Gastroesophageal sphincter (tissue), 4 donors: ENCODE data around the gene ABHD3. TPM values are rescaled to one million over a fixed set of nuclear protein-coding genes. Genes with fewer than 3 reads are reported as not detected.
"Not testable (repeated sequence)": the region's sequence is repeated elsewhere in the genome, so short reads cannot be mapped to it uniquely, and the experiment has no call there.

Experiments used
- ATAC-seq: fragments of 150-250 bp; one replicate; pipeline ENCODE4 v1.9.1; 2016; ENCODE audit warnings: mild to moderate bottlenecking, moderate library complexity
- H3K27ac ChIP-seq, 4 donors: fragments of 200-600 bp; sonication (generic) in 3 of 4; 1 replicate in 3 of 4; 2 replicates in 1 of 4; pipeline ENCODE4 v1.5.1; 2016 to 2019
- H3K27me3 ChIP-seq: fragments of 200-600 bp; sonication (generic); one replicate; pipeline ENCODE4 v1.5.1; 2019
- H3K36me3 ChIP-seq, 2 donors: fragments of 200-600 bp; sonication (generic); one replicate each; pipeline ENCODE4 v1.5.1; 2019; ENCODE audit warnings: control low read depth in 1 of 2
- H3K4me1 ChIP-seq, 3 donors: fragments of 200-600 bp; sonication (generic); 1 replicate in 2 of 3; 2 replicates in 1 of 3; pipeline ENCODE4 v1.5.1; 2016 to 2019; ENCODE audit warnings: control low read depth in 2 of 3
- H3K4me3 ChIP-seq, 2 donors: fragments of 200-600 bp; sonication (generic); one replicate each; pipeline ENCODE4 v1.5.1; 2019; ENCODE audit warnings: mild to moderate bottlenecking in 1 of 2, moderate library complexity in 1 of 2
- H3K9me3 ChIP-seq, 3 donors: fragments of 200-600 bp; sonication (generic); one replicate each; pipeline ENCODE4 v1.5.1; 2017 to 2019; ENCODE audit warnings: control low read depth in 2 of 3
- EP300 ChIP-seq: sonication (generic); formaldehyde crosslinking; IDR thresholded peaks from one replicate; pipeline ENCODE4 v1.6.1; 2017; ENCODE audit warnings: antibody characterized with exemption, mild to moderate bottlenecking
- POLR2A ChIP-seq, 2 donors: fragments of 450-650 bp; IDR thresholded peaks; one replicate each; pipeline ENCODE4 v1.6.1; 2017; ENCODE audit warnings: antibody characterized with exemption in 2 of 2, mild to moderate bottlenecking in 2 of 2, moderate library complexity in 1 of 2
- POLR2AphosphoS5 ChIP-seq: sonication (generic); formaldehyde crosslinking; IDR thresholded peaks from one replicate; pipeline ENCODE4 v1.6.1; 2017; ENCODE audit warnings: antibody characterized with exemption
- WGBS, 2 donors: methylation state at CpG; one replicate each; pipeline ENCODE4 v1.1.5; 2018; ENCODE audit warnings: low coverage in 1 of 2; 5-methylcytosine and 5-hydroxymethylcytosine counted together
- total RNA-seq, 4 donors: library from RNA; depleted of rRNA; stranded (reverse); fragments of >200 nt; gene quantifications; one replicate each; pipeline ENCODE4 v1.1.0, GENCODE V29; 2016
- TF ChIP-seq, protein P1 (sequence below), 4 experiments: fragments of 200-600 bp in 2 of 4; fragments of 450-650 bp in 2 of 4; sonication (generic) in 1 of 4; IDR thresholded peaks; one replicate each; pipeline ENCODE4 v1.5.1; 2017 to 2019; ENCODE audit warnings: antibody characterized with exemption in 4 of 4, mild to moderate bottlenecking in 2 of 4, moderate library complexity in 2 of 4

The ABHD3 gene
- total RNA-seq, 4 donors from 2014 or later = 4.9 to 18.6 (median 8.5) TPM

DNA sequence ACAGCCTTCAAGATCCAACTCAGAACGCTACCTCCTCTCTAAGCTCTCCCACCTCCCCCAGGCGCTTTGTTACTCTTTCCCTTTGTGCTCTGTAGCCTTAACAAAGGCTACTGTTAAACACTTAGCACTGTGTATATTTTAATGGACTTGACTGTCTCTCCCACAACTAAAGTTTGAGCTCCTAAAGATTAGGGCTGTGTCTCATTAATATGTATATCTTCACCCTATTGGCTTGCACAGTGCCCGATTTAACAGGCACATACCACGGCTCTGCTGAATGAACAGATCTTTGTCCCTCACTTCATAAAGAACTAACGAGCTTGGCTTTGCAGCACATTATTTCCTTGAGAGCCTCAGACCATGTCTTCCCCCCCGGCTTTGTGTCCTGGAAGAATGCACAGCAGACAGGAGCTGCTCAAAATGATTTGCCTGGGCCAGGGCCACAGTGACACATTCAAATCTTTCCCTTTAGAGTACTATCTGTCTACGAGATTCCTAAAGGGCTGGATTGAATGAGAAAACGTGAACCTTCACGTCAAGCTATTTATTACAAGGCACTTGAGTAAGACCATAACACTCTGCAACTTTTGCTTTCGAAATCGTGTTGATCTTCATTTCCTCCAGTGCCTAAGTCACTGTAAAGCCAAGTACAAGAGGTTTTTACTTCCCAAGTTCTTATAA lies 22.1 kb downstream of the ABHD3 start:
- TF ChIP-seq, protein P1, sequence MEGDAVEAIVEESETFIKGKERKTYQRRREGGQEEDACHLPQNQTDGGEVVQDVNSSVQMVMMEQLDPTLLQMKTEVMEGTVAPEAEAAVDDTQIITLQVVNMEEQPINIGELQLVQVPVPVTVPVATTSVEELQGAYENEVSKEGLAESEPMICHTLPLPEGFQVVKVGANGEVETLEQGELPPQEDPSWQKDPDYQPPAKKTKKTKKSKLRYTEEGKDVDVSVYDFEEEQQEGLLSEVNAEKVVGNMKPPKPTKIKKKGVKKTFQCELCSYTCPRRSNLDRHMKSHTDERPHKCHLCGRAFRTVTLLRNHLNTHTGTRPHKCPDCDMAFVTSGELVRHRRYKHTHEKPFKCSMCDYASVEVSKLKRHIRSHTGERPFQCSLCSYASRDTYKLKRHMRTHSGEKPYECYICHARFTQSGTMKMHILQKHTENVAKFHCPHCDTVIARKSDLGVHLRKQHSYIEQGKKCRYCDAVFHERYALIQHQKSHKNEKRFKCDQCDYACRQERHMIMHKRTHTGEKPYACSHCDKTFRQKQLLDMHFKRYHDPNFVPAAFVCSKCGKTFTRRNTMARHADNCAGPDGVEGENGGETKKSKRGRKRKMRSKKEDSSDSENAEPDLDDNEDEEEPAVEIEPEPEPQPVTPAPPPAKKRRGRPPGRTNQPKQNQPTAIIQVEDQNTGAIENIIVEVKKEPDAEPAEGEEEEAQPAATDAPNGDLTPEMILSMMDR (IDR thresholded peaks at IDR 0.05) = no peak
- no peak for TF ChIP-seq POLR2AphosphoS5
- no peak for TF ChIP-seq EP300
- TF ChIP-seq POLR2A (IDR thresholded peaks at IDR 0.05) = no peak
- no peaks in the 10 kb centered on the region for H3K27me3 ChIP-seq
- no peaks in the 10 kb centered on the region for H3K36me3 ChIP-seq
- ATAC-seq = no peak
- no peaks in the 10 kb centered on the region for H3K4me1 ChIP-seq
- H3K27ac ChIP-seq = peak overlapping the region in 3 of 4 donors; percentile 48 to 61 (median 50)
- peak overlapping the region in 1 of 2 donors; percentile 39 for H3K4me3 ChIP-seq
- WGBS, 2 donors = 57 to 63% methylated on average over 9 to 10 of the region's 11 CpGs
- H3K9me3 ChIP-seq = no peaks in the 10 kb centered on the region

DNA sequence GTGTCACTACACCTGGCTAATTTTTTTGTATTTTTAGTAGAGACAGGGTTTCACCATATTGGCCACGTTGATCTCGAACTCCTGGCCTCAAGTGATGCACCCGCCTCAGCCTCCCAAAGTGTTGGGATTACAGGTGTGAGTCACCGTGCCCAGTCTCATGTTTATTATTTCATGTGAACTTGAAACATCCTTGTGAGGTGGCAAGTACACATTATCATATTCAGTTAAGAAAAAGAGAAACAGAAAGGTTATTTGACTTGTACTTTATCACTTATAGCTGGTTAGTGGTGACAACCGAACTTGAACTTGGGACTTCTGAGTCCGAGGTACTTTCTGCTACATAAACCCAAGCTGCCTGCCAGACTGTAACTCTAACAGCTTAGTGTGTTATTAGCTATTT lies 24.4 kb downstream of the ABHD3 start:
- no peaks in the 10 kb centered on the region for H3K4me1 ChIP-seq
- no peaks in the 10 kb centered on the region for H3K9me3 ChIP-seq
- no peaks in the 10 kb centered on the region for H3K27me3 ChIP-seq
- no peak overlapping the region for H3K4me3 ChIP-seq
- no peak for ATAC-seq
- 85 to 93% methylated on average over 4 to 6 of the region's 6 CpGs for WGBS, 2 donors
- no peak for TF ChIP-seq EP300
- no peak for TF ChIP-seq POLR2AphosphoS5
- TF ChIP-seq POLR2A (IDR thresholded peaks at IDR 0.05) = no peak
- TF ChIP-seq, protein P1 (IDR thresholded peaks at IDR 0.05) = no peak
- no peak overlapping the region for H3K27ac ChIP-seq
- H3K36me3 ChIP-seq = no peaks in the 10 kb centered on the region

DNA sequence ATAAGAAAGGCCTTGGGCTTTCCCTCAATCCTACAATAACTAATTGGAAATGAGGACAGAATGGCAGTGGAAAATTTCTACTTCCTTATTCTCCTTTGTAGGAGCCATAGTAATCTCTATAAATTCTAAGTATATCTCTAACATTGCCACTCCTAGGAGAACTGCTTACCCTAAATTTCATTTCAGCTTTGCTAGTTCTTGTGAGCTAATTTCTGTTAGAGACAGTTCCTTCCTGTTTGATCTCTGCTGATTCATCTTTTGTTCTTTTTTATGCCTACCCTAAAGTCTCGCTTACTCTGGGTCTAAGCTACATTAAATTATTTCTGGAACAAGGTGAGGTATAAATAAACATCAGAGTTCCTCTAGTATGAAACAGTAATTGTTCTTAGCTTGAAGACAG lies 25.7 kb downstream of the ABHD3 start:
- Histone ChIP-seq H3K27ac (no peak overlapping the region), H3K27me3 (no peaks in the 10 kb centered on the region), H3K4me1 (no peaks in the 10 kb centered on the region), H3K9me3 (no peaks in the 10 kb centered on the region), H3K4me3 (no peak overlapping the region), H3K36me3 (no peaks in the 10 kb centered on the region)
- 57% methylated on average over 1 of the region's 1 CpG; no CpG with 5 or more reads in 1 of the 2 donors for WGBS, 2 donors
- no peak for ATAC-seq
- TF ChIP-seq, protein P1 (IDR thresholded peaks at IDR 0.05) = no peak
- no peak for TF ChIP-seq POLR2AphosphoS5

DNA sequence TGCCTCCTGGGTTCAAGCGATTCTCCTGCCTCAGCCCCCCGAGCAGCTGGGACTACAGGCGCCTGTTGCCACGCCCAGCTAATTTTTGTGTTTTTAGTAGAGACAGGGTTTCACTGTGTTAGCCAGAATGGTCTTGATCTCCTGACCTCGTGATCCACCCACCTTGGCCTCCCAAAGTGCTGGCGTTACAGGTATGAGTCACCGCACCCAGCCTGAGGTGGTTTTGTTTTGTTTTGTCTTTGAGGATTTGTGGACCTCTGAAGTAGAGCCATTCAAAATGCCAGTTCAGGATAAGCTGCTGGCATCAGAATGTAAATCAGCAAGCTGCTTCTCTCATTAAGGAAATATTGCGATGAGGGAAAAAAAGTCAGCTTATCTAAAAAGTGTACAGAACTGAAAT lies 29.2 kb downstream of the ABHD3 start:
- 83 to 94% methylated on average over 2 to 3 of the region's 8 CpGs for WGBS, 2 donors
- H3K4me3 ChIP-seq, ATAC-seq, H3K27ac ChIP-seq, H3K27me3 ChIP-seq, H3K36me3 ChIP-seq, H3K9me3 ChIP-seq: not testable (repeated sequence)
- peaks cover 0 to 11% (median 0%) of the 10 kb centered on the region in 3 donors for H3K4me1 ChIP-seq

DNA sequence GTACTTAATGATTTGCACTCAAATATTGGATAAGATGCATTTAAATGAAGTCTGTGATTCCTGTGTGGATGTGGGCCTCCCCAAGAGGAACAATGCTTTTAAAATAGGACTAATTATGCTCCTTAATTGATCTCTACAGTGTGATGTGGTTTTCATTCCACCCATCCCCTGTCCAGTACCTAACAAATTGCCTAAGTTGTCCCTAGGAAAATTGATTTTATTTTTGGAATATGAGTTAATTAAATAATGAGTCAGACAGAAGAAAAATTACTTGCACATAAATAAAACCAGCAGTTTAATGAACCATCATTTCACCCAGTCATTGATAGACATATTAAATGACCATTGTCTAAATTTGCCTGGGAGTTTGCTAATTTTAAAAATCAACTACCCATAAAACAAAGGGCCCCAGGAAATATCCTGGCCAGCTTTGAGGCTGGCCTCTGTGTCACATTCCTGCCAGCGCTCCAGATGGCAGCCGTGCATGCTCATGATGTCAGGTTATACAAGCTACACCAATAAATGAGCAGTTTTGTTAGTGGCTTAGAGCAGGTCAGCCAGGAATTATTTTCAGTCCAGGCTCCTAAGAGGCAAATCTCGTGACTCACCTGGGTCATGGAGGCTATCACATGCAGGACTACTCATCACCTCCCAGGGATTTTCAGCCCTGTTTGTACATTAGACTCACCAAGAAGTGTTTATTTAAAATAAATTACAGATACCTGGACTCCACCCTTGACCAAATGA lies 31.9 kb downstream of the ABHD3 start:
- Histone ChIP-seq H3K4me3 (no peak overlapping the region), H3K9me3 (no peaks in the 10 kb centered on the region), H3K4me1 (peaks cover 0 to 11% (median 0%) of the 10 kb centered on the region in 3 donors), H3K36me3 (no peaks in the 10 kb centered on the region), H3K27ac (peak overlapping the region in 2 of 4 donors; percentile 14 to 22), H3K27me3 (no peaks in the 10 kb centered on the region)
- ATAC-seq = peak; percentile 48
- WGBS, 2 donors = 6 to 38% methylated on average over 3 of the region's 3 CpGs
- TF ChIP-seq, protein P1 (IDR thresholded peaks at IDR 0.05) = no peak
- TF ChIP-seq EP300 = no peak
- no peak for TF ChIP-seq POLR2A (IDR thresholded peaks at IDR 0.05)
